ENCODE data around the gene MTMR12.
"Not testable (repeated sequence)": the region's sequence is repeated elsewhere in the genome, so short reads cannot be mapped to it uniquely, and the experiment has no call there.

- not testable (repeated sequence) for TF ChIP-seq CTCF (conservative IDR thresholded peaks at IDR 0.05 in 1 of 2, IDR thresholded peaks at IDR 0.05 in 1 of 2; ENCODE audit: low read depth in 1 of 2, low read length in 2 of 2); EZH2 (IDR thresholded peaks at IDR 0.05; ENCODE audit: low read length, missing control alignments)
These were observed 1.4 kb upstream of the MTMR12 start for GRCh38 chr5:32314152-32314488.

All from fibroblast of lung (primary cell).